GM15510 (cell line): ENCODE results near the gene GOLGA6C.
"Not testable (repeated sequence)": the region's sequence is repeated elsewhere in the genome, so short reads cannot be mapped to it uniquely, and the experiment has no call there.

Source experiments
- POLR2A ChIP-seq: IDR thresholded peaks from 3 replicates; pipeline ENCODE4 v1.6.1; 2011; ENCODE audit warnings: borderline replicate concordance; ENCODE audit not compliant: insufficient read length; ENCODE audit errors: extremely low read depth

Gene GOLGA6C

GRCh38 chr15:75235760-75236729 is 22.1 kb upstream of the GOLGA6C start:
- TF ChIP-seq POLR2A, result no peak

- no peak for TF ChIP-seq POLR2A
These were observed 20.7 kb upstream of the GOLGA6C start for GRCh38 chr15:75237316-75237982.

GRCh38 chr15:75238150-75238549 is 20.0 kb upstream of the GOLGA6C start:
- TF ChIP-seq POLR2A, result no peak

- TF ChIP-seq POLR2A, result no peak
These were observed 8.4 kb upstream of the GOLGA6C start for GRCh38 chr15:75249726-75250125.

- not testable (repeated sequence) for TF ChIP-seq POLR2A
These were observed 24.4 kb downstream of the GOLGA6C start, which contains the start of gene GOLGA6D for GRCh38 chr15:75282572-75282971. TSS of gene GOLGA6D (plus strand) at chr15:75282835. CDS start at chr15:75282876, 41 bp downstream.

GRCh38 chr15:75302318-75302717 is 44.2 kb downstream of the GOLGA6C start:
- TF ChIP-seq POLR2A, result no peak

- no peak for TF ChIP-seq POLR2A
These were observed 48.1 kb downstream of the GOLGA6C start for GRCh38 chr15:75306188-75306587.

GRCh38 chr15:75307778-75308390 is 49.8 kb downstream of the GOLGA6C start:
- TF ChIP-seq POLR2A, result no peak

- no peak for TF ChIP-seq POLR2A
These were observed 51.6 kb downstream of the GOLGA6C start for GRCh38 chr15:75309711-75310110.

GRCh38 chr15:75313116-75313845 is 55.1 kb downstream of the GOLGA6C start:
- TF ChIP-seq POLR2A, result no peak

GRCh38 chr15:75314552-75315290 is 56.6 kb downstream of the GOLGA6C start:
- TF ChIP-seq POLR2A, result no peak
